A673 (cell line): ENCODE data around the gene GPX4. TPM values are rescaled to one million over a fixed set of nuclear protein-coding genes. Genes with fewer than 3 reads are reported as not detected.

Experiments used
- BruUV-seq: library from RNA; stranded (reverse); fragments of 400-500 nt; replicated peaks from 2 replicates; lab custom pipeline; 2021; lab: Mats Ljungman, UMichigan
- CTCF ChIA-PET: fragments of 300-600 bp; sonication (Branson Sonifier 250); formaldehyde crosslinking; loops from one replicate; lab custom pipeline; 2022; ENCODE audit warnings: antibody characterized with exemption; lab: Charles Lee
- POLR2A ChIA-PET: fragments of 300-600 bp; sonication (Branson Sonifier 250); formaldehyde crosslinking; loops from one replicate; lab custom pipeline; 2022; ENCODE audit warnings: antibody characterized with exemption; ENCODE audit not compliant: low non-redundant PET; lab: Charles Lee
- DNase-seq: peaks from one replicate; pipeline ENCODE4 v3.0.0-alpha.2; 2015; ENCODE audit warnings: low spot score
- H3K27ac ChIP-seq: fragments of 200-600 bp; sonication (generic); 2 replicates; pipeline ENCODE4 v1.5.1; 2016; ENCODE audit warnings: mixed run types, low read depth, mild to moderate bottlenecking, mixed read lengths, antibody characterized with exemption, low read length; ENCODE audit not compliant: poor library complexity, severe bottlenecking
- H3K27me3 ChIP-seq: fragments of 200-600 bp; sonication (generic); replicated peaks from 2 replicates; pipeline ENCODE4 v1.6.1; 2017; ENCODE audit warnings: mixed run types, low read depth, mild to moderate bottlenecking, mixed read lengths, antibody characterized with exemption, low read length; ENCODE audit not compliant: insufficient read depth, poor library complexity
- H3K36me3 ChIP-seq: fragments of 200-600 bp; sonication (generic); 2 replicates; pipeline ENCODE4 v1.6.1; 2016; ENCODE audit warnings: mixed run types, mild to moderate bottlenecking, mixed read lengths, antibody characterized with exemption, low read length; ENCODE audit not compliant: insufficient read depth, poor library complexity, severe bottlenecking
- H3K4me1 ChIP-seq: fragments of 200-600 bp; sonication (generic); 2 replicates; pipeline ENCODE4 v1.6.1; 2017; ENCODE audit warnings: mixed run types, mild to moderate bottlenecking, mixed read lengths, antibody characterized with exemption, low read length; ENCODE audit not compliant: insufficient read depth, poor library complexity, severe bottlenecking
- H3K4me3 ChIP-seq: fragments of 200-600 bp; sonication (generic); 2 replicates; pipeline ENCODE4 v1.5.1; 2016; ENCODE audit warnings: low read depth, mixed run types, mild to moderate bottlenecking, mixed read lengths, low read length; ENCODE audit not compliant: poor library complexity, severe bottlenecking
- H3K9me3 ChIP-seq: fragments of 200-600 bp; sonication (generic); 2 replicates; pipeline ENCODE4 v1.6.1; 2016; ENCODE audit warnings: mixed run types, low read depth, mild to moderate bottlenecking, mixed read lengths, antibody characterized with exemption, low read length; ENCODE audit not compliant: poor library complexity, severe bottlenecking
- CTCF ChIP-seq: fragments of 300-800, 200-600 bp; sonication (generic); conservative IDR thresholded peaks from 2 replicates; pipeline ENCODE4 v1.5.1; 2017; ENCODE audit warnings: low read depth, mild to moderate bottlenecking, antibody characterized with exemption, low read length, moderate library complexity, mixed read lengths
- EZH2 ChIP-seq: fragments of 200-600 bp; sonication (generic); IDR thresholded peaks from 2 replicates; pipeline ENCODE4 v1.6.1; 2017; ENCODE audit warnings: borderline replicate concordance, low read depth, mild to moderate bottlenecking, mixed read lengths, antibody characterized with exemption, low read length; ENCODE audit not compliant: poor library complexity, severe bottlenecking
- intact Hi-C: fragments of 100-400 bp; cut with micrococcal nuclease; formaldehyde crosslinking; loops from one replicate; pipeline ENCODE4 v1.10.0; 2022; ENCODE audit not compliant: unreplicated experiment
- total RNA-seq: library from RNA; stranded (reverse); gene quantifications from 2 replicates; pipeline ENCODE4 v1.2.3, GENCODE V29; 2021

Gene GPX4
- total RNA-seq, 1 experiment from 2014 or later = 368 TPM

- no peak for DNase-seq
- Histone ChIP-seq H3K4me1 (peaks cover 22% of the 10 kb centered on the region), H3K4me3 (no peak overlapping the region), H3K9me3 (no peaks in the 10 kb centered on the region), H3K36me3 (no peaks in the 10 kb centered on the region), H3K27ac (no peak overlapping the region), H3K27me3 (peaks cover 7% of the 10 kb centered on the region)
- intact Hi-C loops = no loop called here
- POLR2A ChIA-PET = interaction anchor here (0.6 kb wide), 2 partner anchors 17 to 200 kb away, joined by 3 to 16 read pairs; no protein-coding TSS in a partner anchor
- no TSS peak for BruUV-seq
- no peak for TF ChIP-seq CTCF
- TF ChIP-seq EZH2 = no peak
- CTCF ChIA-PET = no interaction called here
These were observed 31.3 kb upstream of the GPX4 start for GRCh38 chr19:1072371-1073015.

DNA sequence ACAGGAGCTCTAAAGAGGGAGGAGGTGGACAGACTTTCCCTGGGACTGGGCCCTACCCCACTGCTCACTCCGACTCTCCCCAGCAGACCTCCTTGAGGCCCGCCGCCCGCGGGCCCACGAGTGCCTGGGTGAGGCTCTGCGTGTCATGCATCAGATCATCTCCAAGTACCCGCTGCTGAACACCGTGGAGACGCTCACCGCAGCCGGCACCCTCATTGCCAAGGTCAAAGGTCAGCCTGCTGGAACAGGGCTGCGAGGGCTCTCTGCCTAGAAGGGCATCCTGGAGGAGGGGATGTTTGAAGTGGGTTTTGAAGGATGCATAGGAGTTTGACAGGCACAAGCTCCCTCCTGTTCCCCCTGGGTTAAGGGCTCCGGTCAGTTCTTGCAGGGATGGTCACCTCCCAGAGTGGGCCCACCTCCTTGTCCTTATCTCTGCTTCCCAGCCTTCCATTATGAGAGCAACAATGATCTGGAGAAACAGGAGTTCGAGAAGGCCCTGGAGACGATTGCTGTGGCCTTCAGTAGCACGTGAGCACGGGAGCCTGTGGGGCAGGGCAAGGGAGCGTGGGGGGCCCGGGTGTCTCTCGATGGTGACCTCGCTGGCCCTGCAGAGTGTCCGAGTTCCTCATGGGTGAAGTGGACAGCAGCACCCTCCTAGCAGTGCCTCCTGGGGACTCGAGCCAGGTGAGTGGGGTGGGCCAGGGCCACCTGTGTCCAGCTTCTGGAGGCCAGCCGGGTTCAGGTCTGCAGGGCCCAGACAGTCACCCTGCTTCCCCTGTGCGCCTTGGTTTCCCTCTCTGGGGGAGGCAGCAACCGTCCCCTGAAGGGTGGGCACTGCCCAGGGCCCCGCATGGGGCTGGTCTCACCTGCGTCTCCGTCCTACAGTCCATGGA lies 30.5 kb upstream of the GPX4 start:
- Histone ChIP-seq H3K27me3 (peaks cover 7% of the 10 kb centered on the region), H3K4me1 (peaks cover 15% of the 10 kb centered on the region), H3K27ac (no peak overlapping the region), H3K36me3 (no peaks in the 10 kb centered on the region), H3K4me3 (no peak overlapping the region), H3K9me3 (no peaks in the 10 kb centered on the region)
- intact Hi-C loops = no loop called here
- CTCF ChIA-PET = no interaction called here
- no TSS peak for BruUV-seq
- POLR2A ChIA-PET = interaction anchor here (0.6 kb wide), 1 partner anchor 18 kb away, joined by 16 read pairs; no protein-coding TSS in a partner anchor
- TF ChIP-seq CTCF = no peak
- TF ChIP-seq EZH2 = no peak
- no peak for DNase-seq

GRCh38 chr19:1073956-1074517 lies 29.8 kb upstream of the GPX4 start:
- DNase-seq = no peak
- H3K4me3 ChIP-seq = peak overlapping the region; percentile 30
- H3K27me3 ChIP-seq = peaks cover 7% of the 10 kb centered on the region
- POLR2A ChIA-PET = interaction anchor here (0.9 kb wide), 1 partner anchor 23 kb away, joined by 3 read pairs; no protein-coding TSS in a partner anchor
- peaks cover 15% of the 10 kb centered on the region for H3K4me1 ChIP-seq
- CTCF ChIA-PET = interaction anchor here (0.6 to 1.6 kb wide), 3 partner anchors 9 to 39 kb away, joined by 3 to 6 read pairs (median 4); no protein-coding TSS in a partner anchor
- BruUV-seq = no TSS peak
- TF ChIP-seq EZH2 (no peak), CTCF (no peak)
- H3K9me3 ChIP-seq = no peaks in the 10 kb centered on the region
- intact Hi-C loops = no loop called here
- H3K27ac ChIP-seq = peak overlapping the region; percentile 63
- no peaks in the 10 kb centered on the region for H3K36me3 ChIP-seq
